Lower leg skin (tissue), 3 donors: Measurements from ENCODE around the gene XYLT1.

Experiments used
- CTCF ChIP-seq, 3 donors: fragments of 450-650 bp; IDR thresholded peaks; one replicate each; pipeline ENCODE4 v1.5.1; 2016; ENCODE audit warnings: antibody characterized with exemption in 3 of 3, mild to moderate bottlenecking in 3 of 3, moderate library complexity in 2 of 3
- POLR2A ChIP-seq, 2 donors: fragments of 450-650 bp; IDR thresholded peaks; one replicate each; pipeline ENCODE4 v1.6.1; 2016 to 2017; ENCODE audit warnings: antibody characterized with exemption in 2 of 2, mild to moderate bottlenecking in 1 of 2, moderate library complexity in 1 of 2

GRCh38 chr16:17101646-17102045, 369.1 kb downstream of the XYLT1 start:
- no peak for TF ChIP-seq CTCF (IDR thresholded peaks at IDR 0.05)
- TF ChIP-seq POLR2A (IDR thresholded peaks at IDR 0.05) = no peak
